ENCODE results near the gene PRKCG.
"Not testable (repeated sequence)": the region's sequence is repeated elsewhere in the genome, so short reads cannot be mapped to it uniquely, and the experiment has no call there.

Gene PRKCG

GRCh38 chr19:53944416-53944815 lies 62.4 kb downstream of the PRKCG start:
- no peak for DNase-seq (ENCODE audit: low read depth in 2 of 2)

GRCh38 chr19:53944933-53945332 lies 62.9 kb downstream of the PRKCG start:
- no peak for DNase-seq (ENCODE audit: low read depth in 2 of 2)

- DNase-seq (ENCODE audit: low read depth in 2 of 2) = no peak
Measured at GRCh38 chr19:53945441-53945840, 63.4 kb downstream of the PRKCG start.

- no peak for DNase-seq (ENCODE audit: low read depth in 2 of 2)
Measured at GRCh38 chr19:53945998-53946397, 64.0 kb downstream of the PRKCG start.

GRCh38 chr19:53947624-53948023 lies 65.6 kb downstream of the PRKCG start:
- no peak for DNase-seq (ENCODE audit: low read depth in 2 of 2)

- not testable (repeated sequence) for DNase-seq (ENCODE audit: low read depth in 2 of 2)
Measured at GRCh38 chr19:53948611-53949010, 66.6 kb downstream of the PRKCG start.

GRCh38 chr19:53951436-53951835 lies 69.4 kb downstream of the PRKCG start:
- DNase-seq (ENCODE audit: low read depth in 2 of 2) = no peak

- no peak for DNase-seq (ENCODE audit: low read depth in 2 of 2)
Measured at GRCh38 chr19:53951947-53952346, 70.0 kb downstream of the PRKCG start.

GRCh38 chr19:53953383-53953782 lies 71.4 kb downstream of the PRKCG start:
- DNase-seq (ENCODE audit: low read depth in 2 of 2) = no peak
